Stimulated activated CD4-positive, alpha-beta T cell treated with anti-CD3 and anti-CD28 coated beads, TNF-alpha, amount 100 ng/mL, for 1 hour (primary cell): ENCODE data around the gene TBC1D3I.
"Not testable (repeated sequence)": the region's sequence is repeated elsewhere in the genome, so short reads cannot be mapped to it uniquely, and the experiment has no call there.

ENCODE experiments used
- DNase-seq, 3 donors: peaks; one replicate each; pipeline ENCODE4 v3.0.0-alpha.2; 2020; ENCODE audit warnings: low read depth in 3 of 3, low spot score in 1 of 3

Gene TBC1D3I

GRCh38 chr17:36207383-36207782, 57.0 kb downstream of the TBC1D3I start:
- DNase-seq = not testable (repeated sequence)

- not testable (repeated sequence) for DNase-seq
Observed at GRCh38 chr17:36206486-36206821, 57.9 kb downstream of the TBC1D3I start.

- no peak for DNase-seq
Observed at GRCh38 chr17:36205637-36206485, 58.5 kb downstream of the TBC1D3I start.

GRCh38 chr17:36204724-36205500, 59.5 kb downstream of the TBC1D3I start:
- no peak for DNase-seq
